GM10266 (cell line): Measurements from ENCODE around the gene GREM2.

Source experiments
- DNase-seq: peaks from one replicate; pipeline ENCODE4 v3.0.0; 2012; ENCODE audit errors: extremely low spot score
- CTCF ChIP-seq: IDR thresholded peaks from 2 replicates; pipeline ENCODE4 v1.5.1; 2012; ENCODE audit warnings: mild to moderate bottlenecking, low read depth; ENCODE audit not compliant: control insufficient read depth, insufficient read depth; ENCODE audit errors: missing control alignments

The GREM2 gene

GRCh38 chr1:240582953-240583352, 29.0 kb downstream of the GREM2 start:
- no peak for DNase-seq
- TF ChIP-seq CTCF, result no peak

- TF ChIP-seq CTCF, result no peak
- no peak for DNase-seq
Observed at GRCh38 chr1:240579511-240579910, 32.4 kb downstream of the GREM2 start.

- no peak for TF ChIP-seq CTCF
- DNase-seq, result no peak
Observed at GRCh38 chr1:240577095-240577494, 34.9 kb downstream of the GREM2 start.

- TF ChIP-seq CTCF, result no peak
- no peak for DNase-seq
Observed at GRCh38 chr1:240575981-240576662, 35.8 kb downstream of the GREM2 start.

GRCh38 chr1:240572328-240572727, 39.6 kb downstream of the GREM2 start:
- no peak for TF ChIP-seq CTCF
- DNase-seq, result no peak

- DNase-seq, result no peak
- no peak for TF ChIP-seq CTCF
Observed at GRCh38 chr1:240571782-240572181, 40.2 kb downstream of the GREM2 start.

- TF ChIP-seq CTCF, result no peak
- DNase-seq, result no peak
Observed at GRCh38 chr1:240567066-240567465, 44.9 kb downstream of the GREM2 start.
